HG03025 (cell line): ENCODE results near the gene SOCS6.

ENCODE experiments used
- ATAC-seq: cut with Tn5 transposase; IDR thresholded peaks from one replicate; pipeline ENCODE4 v1.9.1; 2021; ENCODE audit warnings: mild to moderate bottlenecking, moderate library complexity; ENCODE audit not compliant: unreplicated experiment, low FRiP score

Gene SOCS6

DNA sequence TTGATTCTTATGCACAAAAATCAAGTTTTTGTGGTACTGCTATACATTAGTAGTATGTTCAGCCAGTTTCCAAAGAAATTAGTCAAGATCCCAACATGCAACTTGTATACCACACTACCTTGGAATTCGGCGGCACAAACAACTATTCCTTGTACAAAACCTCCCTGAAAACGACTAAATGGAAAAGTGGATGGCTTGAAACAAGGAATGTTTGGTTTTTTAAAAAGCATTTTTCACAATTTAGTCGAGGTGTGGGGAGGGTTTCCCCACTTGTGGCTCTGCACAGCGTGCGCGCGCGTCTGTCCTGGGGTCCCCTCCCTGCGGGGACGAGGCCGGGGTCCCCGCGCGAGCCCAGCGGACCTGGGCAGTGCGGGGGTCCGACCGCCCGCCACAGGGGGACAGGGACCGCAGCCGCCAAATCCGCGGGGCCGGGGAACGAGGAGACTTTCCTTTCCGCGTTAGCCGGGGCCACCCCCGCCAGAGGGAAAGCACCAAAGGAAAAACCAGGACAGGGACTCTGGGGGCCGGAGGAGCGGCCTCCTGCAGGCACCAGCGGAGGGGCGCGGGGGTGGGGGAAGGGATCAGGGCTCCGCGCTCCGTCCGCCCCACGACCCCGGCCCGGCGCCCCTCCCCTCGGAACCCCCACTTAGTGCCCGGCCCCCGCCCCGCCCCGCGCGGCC, 534 bp upstream of the SOCS6 start:
- peak; percentile 16 for ATAC-seq

DNA sequence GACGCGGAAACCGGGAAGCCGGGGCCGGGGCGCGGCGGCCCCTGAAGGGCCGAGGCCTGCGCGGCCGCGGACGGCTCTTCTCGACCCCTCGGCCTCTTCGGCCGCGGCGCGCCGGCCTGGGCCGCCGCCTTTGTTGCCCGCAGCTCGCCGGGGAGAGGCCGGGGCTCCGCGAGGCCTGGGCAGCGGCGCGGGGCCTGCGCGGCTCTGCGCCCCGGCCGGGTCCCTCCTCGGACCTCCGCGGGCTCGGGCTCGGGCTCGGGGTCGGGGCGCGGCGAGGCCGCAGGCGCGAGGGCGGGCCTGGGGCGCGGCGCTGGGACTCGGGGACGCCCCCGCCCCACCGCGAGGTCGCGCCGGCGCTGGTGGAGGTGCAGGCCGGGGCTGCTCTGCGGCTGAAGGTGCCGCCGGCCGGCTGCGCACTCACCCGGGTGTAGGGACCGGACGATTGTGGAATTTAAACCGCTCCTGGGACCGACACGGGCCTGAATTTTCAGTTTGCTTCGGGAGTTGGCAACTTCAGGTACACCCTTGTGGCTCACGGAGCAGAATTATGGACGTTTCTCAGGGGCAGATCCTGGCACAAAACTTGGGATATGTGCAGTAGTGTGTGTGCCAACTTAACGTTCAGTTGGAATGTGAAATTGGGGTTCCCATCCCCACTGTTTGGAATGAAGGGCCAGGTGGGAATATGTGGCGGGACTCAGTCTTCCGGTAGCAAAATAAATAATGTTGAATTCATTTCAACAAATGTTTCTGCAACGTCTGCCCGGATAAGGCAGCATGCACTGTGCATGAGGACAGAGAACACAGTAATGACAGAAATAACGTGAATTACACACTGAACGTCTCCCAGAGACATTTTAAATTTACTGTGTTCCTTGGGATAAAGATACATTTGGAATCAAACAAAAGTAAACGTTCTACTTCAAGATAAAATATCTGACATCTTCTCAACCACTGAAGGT, 787 bp downstream of the SOCS6 start:
- peak; percentile 41 for ATAC-seq

GRCh38 chr18:70290482-70291294, 1.8 kb downstream of the SOCS6 start:
- no peak for ATAC-seq

GRCh38 chr18:70291295-70291574, 2.4 kb downstream of the SOCS6 start:
- ATAC-seq = no peak

- no peak for ATAC-seq
Observed at GRCh38 chr18:70292628-70293027, 3.8 kb downstream of the SOCS6 start.

DNA sequence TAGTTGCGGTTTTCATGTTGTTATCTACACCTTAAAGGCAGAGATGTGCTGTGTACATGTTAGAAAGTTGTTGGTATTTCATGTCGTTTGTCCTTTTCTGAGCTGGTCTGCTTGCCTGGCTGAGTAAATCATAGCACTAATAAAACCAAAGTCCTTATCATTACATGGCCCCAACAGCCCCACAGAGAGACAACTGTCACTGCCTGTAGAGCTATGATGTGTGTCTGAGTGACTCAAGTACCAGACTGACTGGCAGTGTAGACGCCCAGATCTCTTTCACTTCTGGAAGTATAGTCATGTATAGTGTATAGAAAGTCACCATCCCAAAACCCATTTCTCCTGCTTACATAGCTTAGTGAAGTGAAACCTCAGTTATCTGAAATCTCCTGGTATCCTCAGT, 4.3 kb downstream of the SOCS6 start:
- ATAC-seq = no peak

DNA sequence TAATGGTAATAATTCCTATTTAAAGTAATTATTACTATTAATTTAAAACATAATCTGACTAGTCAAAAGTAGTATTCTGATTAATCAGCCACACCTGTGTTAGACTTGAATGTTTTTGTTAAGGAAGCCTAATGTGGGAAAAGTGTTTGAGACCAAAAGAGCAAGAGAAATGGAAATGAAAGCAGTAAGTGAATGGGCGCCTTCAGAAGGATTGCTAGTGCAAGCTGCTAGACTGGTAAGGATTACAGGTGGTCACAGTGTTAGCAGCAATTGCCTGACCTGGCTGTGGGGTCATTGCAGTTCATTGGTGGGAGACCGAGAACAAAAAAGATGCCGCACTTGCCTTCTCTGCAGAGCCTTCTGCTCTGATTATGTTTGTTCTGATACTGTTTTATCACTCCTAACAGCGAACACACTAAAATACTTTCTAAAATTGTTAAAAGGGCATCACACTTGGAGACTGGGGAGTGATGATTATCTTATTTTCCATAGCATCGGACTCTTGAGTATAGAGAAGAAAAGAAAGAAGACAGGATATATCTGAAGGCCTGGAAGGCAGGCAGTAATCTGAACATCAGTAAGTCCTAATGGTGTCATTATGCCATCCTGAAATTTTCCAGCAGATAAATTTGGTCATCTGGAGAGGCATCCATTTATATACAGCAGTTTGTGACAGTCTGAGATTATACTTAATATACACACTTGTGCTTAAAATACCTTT, 5.8 kb downstream of the SOCS6 start:
- ATAC-seq = no peak

GRCh38 chr18:70295192-70296188, 6.6 kb downstream of the SOCS6 start:
- ATAC-seq = no peak

- no peak for ATAC-seq
Observed at GRCh38 chr18:70296289-70296688, 7.4 kb downstream of the SOCS6 start.

- no peak for ATAC-seq
Observed at GRCh38 chr18:70296781-70297180, 7.9 kb downstream of the SOCS6 start.

DNA sequence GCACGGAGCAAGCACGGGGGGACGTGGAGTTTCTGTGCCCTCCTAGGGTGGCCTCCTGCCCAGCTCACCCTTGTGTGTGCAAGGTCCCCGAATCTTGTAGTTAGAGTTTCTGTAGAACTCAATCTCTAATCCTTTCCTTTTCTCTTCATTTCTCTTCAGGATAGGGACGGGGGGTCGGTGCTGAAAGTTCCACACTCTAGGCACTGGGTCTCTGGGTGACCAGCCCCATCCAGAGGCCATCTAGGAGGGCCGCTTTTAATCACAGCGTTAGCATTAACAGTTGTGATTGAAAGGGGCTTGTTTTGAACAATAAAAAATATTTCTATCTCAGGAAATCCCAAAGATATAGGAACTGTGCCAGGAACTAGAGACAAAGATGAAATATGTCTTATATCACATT, 10.5 kb downstream of the SOCS6 start:
- no peak for ATAC-seq

GRCh38 chr18:70301667-70302066, 12.8 kb downstream of the SOCS6 start:
- no peak for ATAC-seq

DNA sequence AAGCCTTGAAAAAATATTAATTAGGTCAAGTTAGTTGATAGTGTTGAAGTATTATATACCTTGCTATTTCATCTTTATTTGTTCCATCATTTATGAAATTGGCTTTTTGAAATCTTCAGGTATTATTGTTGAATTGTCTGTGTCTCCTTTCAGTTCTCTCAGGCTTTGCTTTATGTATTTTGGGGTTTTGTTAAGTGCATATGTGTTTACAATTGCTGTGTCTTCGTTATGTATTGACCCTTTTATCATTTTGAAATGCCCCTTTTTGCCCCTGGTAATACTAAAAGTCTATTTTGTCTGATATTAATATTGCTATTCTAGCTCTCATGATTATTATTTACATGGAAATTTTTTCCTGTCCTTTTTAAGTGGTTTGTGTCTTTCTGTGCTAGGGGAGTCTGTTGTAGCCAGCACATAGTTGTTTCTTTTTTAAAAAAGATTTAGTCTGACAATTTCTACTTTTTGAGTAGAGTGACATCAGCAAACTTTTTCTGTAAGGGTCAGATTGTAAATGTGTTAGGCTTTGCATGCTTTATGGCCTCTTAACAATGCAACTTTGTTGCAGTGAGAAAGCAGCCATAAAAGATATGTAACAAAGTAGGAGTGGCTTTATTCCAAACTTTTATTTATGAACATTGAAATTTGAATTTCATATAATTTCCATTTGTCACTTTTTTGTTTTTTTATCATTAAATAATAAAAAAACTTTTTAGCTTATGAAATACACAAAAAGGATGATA, 19.9 kb downstream of the SOCS6 start:
- no peak for ATAC-seq

- no peak for ATAC-seq
Observed at GRCh38 chr18:70310560-70311320, 21.9 kb downstream of the SOCS6 start.

DNA sequence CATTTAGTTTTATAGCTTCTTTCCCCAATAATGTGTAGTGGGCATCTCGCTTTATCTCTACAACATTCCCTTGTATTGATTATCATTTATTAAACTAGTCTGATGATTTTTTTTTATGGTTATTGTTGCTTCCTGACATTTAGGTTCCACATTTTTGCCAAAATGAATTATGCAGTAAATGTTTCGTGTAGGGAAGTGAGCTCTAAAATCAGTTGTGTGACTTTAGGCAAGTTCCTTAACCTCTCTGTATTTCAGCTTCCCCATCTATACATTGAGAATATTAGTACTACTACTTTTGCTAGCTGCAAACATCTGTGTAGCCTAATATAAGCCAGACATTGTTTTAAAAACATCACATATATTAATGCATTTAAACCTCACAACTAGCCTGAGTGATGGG, 22.9 kb downstream of the SOCS6 start:
- no peak for ATAC-seq

DNA sequence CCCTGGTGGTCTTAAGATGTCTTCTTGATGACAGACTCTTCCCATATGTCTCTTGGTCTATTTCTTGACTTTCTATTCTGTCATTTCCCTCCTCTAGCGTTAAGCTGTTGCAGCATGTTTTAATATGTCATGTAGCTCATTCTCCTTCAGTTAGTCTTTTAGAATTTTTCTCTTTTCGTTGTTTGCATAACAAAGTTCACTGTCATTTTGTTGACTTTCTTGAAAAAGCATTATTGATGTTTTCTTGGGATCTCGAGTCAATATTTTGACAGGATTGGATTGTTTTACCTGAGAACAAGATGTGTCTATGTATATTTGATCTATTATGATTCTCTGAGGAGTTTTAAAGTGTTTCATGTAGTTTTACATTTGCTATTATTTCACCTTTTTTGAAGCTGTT, 24.8 kb downstream of the SOCS6 start:
- ATAC-seq = no peak

- no peak for ATAC-seq
Observed at GRCh38 chr18:70314151-70314782, 25.4 kb downstream of the SOCS6 start.

DNA sequence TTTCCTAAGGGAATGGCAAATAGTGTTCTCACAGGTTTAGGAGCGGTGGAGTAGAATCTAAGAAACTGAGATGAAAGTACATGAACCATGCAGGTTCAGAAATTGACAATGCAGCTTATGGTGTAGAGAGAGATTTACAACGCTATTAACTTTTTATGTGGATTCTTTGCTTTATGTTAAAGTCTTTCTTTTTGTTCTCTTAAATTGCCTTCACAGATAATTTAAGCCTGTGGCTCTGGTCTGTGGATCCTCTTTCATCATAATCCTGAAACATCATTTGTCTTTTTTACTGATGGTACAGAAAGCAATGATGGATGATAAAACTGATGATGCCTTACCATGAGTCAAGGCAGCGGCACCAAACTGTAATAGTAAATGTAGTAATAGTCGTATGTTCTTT, 30.3 kb downstream of the SOCS6 start:
- no peak for ATAC-seq
